Liver (tissue), 9 donors: Measurements from ENCODE around the gene LRRC4. TPM values are rescaled to one million over a fixed set of nuclear protein-coding genes. Genes with fewer than 3 reads are reported as not detected.

Source experiments
- DNase-seq: peaks from one replicate; pipeline ENCODE4 v3.0.0-alpha.2; 2017; ENCODE audit warnings: low spot score
- H3K27ac ChIP-seq, 2 donors: one replicate each; pipeline ENCODE4 v1.7.0; 2013; ENCODE audit warnings: inconsistent platforms in 2 of 2, low read length in 2 of 2, control low read depth in 1 of 2, low read depth in 1 of 2, mild to moderate bottlenecking in 1 of 2
- H3K27me3 ChIP-seq, 4 donors: one replicate each; pipeline versions ENCODE4 v1.6.1 to v1.7.0; 2013; ENCODE audit warnings: low read length in 3 of 4, inconsistent platforms in 1 of 4, mild to moderate bottlenecking in 1 of 4, moderate library complexity in 1 of 4; ENCODE audit not compliant: control insufficient read depth in 4 of 4, insufficient read depth in 4 of 4
- H3K36me3 ChIP-seq, 4 donors: one replicate each; pipeline versions ENCODE4 v1.6.1 to v1.7.0; 2013; ENCODE audit warnings: low read length in 3 of 4, mild to moderate bottlenecking in 3 of 4, low read depth in 1 of 4, moderate library complexity in 1 of 4; ENCODE audit not compliant: control insufficient read depth in 4 of 4, insufficient read depth in 3 of 4
- H3K4me1 ChIP-seq, 4 donors: one replicate each; pipeline versions ENCODE4 v1.6.1 to v1.7.0; 2013; ENCODE audit warnings: low read length in 3 of 4, mild to moderate bottlenecking in 3 of 4, moderate library complexity in 1 of 4; ENCODE audit not compliant: control insufficient read depth in 4 of 4, insufficient read depth in 4 of 4
- H3K4me3 ChIP-seq, 3 donors: one replicate each; pipeline versions ENCODE4 v1.6.1 to v1.7.0; 2013; ENCODE audit warnings: low read length in 3 of 3, control low read depth in 1 of 3, low read depth in 1 of 3, mild to moderate bottlenecking in 1 of 3
- H3K9ac ChIP-seq, 2 donors: one replicate each; pipeline ENCODE4 v1.7.0; 2013; ENCODE audit warnings: low read length in 2 of 2, mild to moderate bottlenecking in 2 of 2, moderate library complexity in 2 of 2, control low read depth in 1 of 2, low read depth in 1 of 2
- H3K9me3 ChIP-seq, 4 donors: one replicate each; pipeline versions ENCODE4 v1.6.1 to v1.7.0; 2013; ENCODE audit warnings: low read length in 3 of 4; ENCODE audit not compliant: control insufficient read depth in 4 of 4
- EGR1 ChIP-seq, 2 donors: IDR thresholded peaks; 2 replicates each; pipeline ENCODE4 v1.6.1; 2016 to 2018; ENCODE audit warnings: antibody characterized with exemption in 2 of 2, low read depth in 2 of 2
- FOXA1 ChIP-seq: IDR thresholded peaks from 2 replicates; pipeline ENCODE4 v1.6.1; 2016; ENCODE audit warnings: antibody characterized with exemption
- FOXA2 ChIP-seq: IDR thresholded peaks from 2 replicates; pipeline ENCODE4 v1.6.1; 2016; ENCODE audit warnings: antibody characterized with exemption
- GABPA ChIP-seq, 2 donors: IDR thresholded peaks in 1 of 2; conservative IDR thresholded peaks in 1 of 2; 2 replicates each; pipeline ENCODE4 v1.6.1; 2016; ENCODE audit warnings: antibody characterized with exemption in 2 of 2, mild to moderate bottlenecking in 1 of 2, moderate library complexity in 1 of 2
- HNF4A ChIP-seq, 2 donors: conservative IDR thresholded peaks; 2 replicates each; pipeline ENCODE4 v1.6.1; 2016; ENCODE audit warnings: antibody characterized with exemption in 2 of 2, mild to moderate bottlenecking in 2 of 2
- HNF4G ChIP-seq: IDR thresholded peaks from 2 replicates; pipeline ENCODE4 v1.6.1; 2016; ENCODE audit warnings: antibody characterized with exemption
- JUND ChIP-seq, 2 donors: IDR thresholded peaks; 2 replicates each; pipeline ENCODE4 v1.6.1; 2016; ENCODE audit warnings: antibody characterized with exemption in 2 of 2
- NR2F2 ChIP-seq: IDR thresholded peaks from 2 replicates; pipeline ENCODE4 v1.6.1; 2016; ENCODE audit warnings: antibody characterized with exemption
- RAD21 ChIP-seq, 2 donors: IDR thresholded peaks; 2 replicates each; pipeline ENCODE4 v1.6.1; 2016; ENCODE audit warnings: antibody characterized with exemption in 2 of 2, mild to moderate bottlenecking in 2 of 2
- RXRA ChIP-seq, 2 donors: IDR thresholded peaks; 2 replicates each; pipeline ENCODE4 v1.6.1; 2017 to 2018; ENCODE audit warnings: antibody characterized with exemption in 2 of 2, mild to moderate bottlenecking in 1 of 2
- SP1 ChIP-seq: IDR thresholded peaks from 2 replicates; pipeline ENCODE4 v1.6.1; 2018; ENCODE audit warnings: antibody characterized with exemption, mild to moderate bottlenecking
- TAF1 ChIP-seq: conservative IDR thresholded peaks from 2 replicates; pipeline ENCODE4 v1.6.1; 2016; ENCODE audit warnings: antibody characterized with exemption, mild to moderate bottlenecking
- YY1 ChIP-seq: IDR thresholded peaks from 2 replicates; pipeline ENCODE4 v1.6.1; 2016; ENCODE audit warnings: antibody characterized with exemption, mild to moderate bottlenecking
- WGBS: extraction: QIAGEN DNeasy Blood & Tissue Kit; methylation state at CpG from one replicate; pipeline ENCODE4 v1.1.7; 2013; 5-methylcytosine and 5-hydroxymethylcytosine counted together
- polyA plus RNA-seq, 2 donors: library from polyadenylated mRNA; stranded (reverse) in 1 of 2; unstranded in 1 of 2; fragments of 200-250 nt in 1 of 2; fragments of >200 nt in 1 of 2; fragmentation: Nextera tagmentation in 1 of 2; extraction: Ambion mirVana in 1 of 2; gene quantifications; one replicate each; pipeline versions ENCODE4 v1.2.1 to v1.2.3, GENCODE V29; 2013 to 2015
- total RNA-seq, 2 donors: library from RNA; depleted of rRNA; stranded (reverse); fragments of >200 nt; gene quantifications; one replicate each; pipeline ENCODE4 v1.2.3, GENCODE V29; 2014
- TF ChIP-seq, protein P1 (sequence below): IDR thresholded peaks from 2 replicates; pipeline ENCODE4 v1.6.1; 2016; ENCODE audit warnings: antibody characterized with exemption, mild to moderate bottlenecking
- TF ChIP-seq, protein P2 (sequence below): fragments of 150-350 bp; IDR thresholded peaks from 2 replicates; pipeline ENCODE4 v1.5.1; 2017; ENCODE audit warnings: improper control_type of control experiment, low read depth, low read length; ENCODE audit not compliant: missing input control
- TF ChIP-seq, protein P3 (sequence below): IDR thresholded peaks from 2 replicates; pipeline ENCODE4 v1.6.1; 2016; ENCODE audit warnings: antibody characterized with exemption
- TF ChIP-seq, protein P4 (sequence below): IDR thresholded peaks from 2 replicates; pipeline ENCODE4 v1.6.1; 2016; ENCODE audit warnings: antibody characterized with exemption
- TF ChIP-seq, protein P5 (sequence below): IDR thresholded peaks from 2 replicates; pipeline ENCODE4 v1.6.1; 2016; ENCODE audit warnings: antibody characterized with exemption
- donor health status: healthy.
- donor health status: healthy.
- donor health status: healthy.
- donor health status: healthy.
- donor health status: healthy.

Gene LRRC4
- total and polyA plus RNA-seq, 4 donors, result 0.54 to 2.7 (median 1.2) TPM

DNA sequence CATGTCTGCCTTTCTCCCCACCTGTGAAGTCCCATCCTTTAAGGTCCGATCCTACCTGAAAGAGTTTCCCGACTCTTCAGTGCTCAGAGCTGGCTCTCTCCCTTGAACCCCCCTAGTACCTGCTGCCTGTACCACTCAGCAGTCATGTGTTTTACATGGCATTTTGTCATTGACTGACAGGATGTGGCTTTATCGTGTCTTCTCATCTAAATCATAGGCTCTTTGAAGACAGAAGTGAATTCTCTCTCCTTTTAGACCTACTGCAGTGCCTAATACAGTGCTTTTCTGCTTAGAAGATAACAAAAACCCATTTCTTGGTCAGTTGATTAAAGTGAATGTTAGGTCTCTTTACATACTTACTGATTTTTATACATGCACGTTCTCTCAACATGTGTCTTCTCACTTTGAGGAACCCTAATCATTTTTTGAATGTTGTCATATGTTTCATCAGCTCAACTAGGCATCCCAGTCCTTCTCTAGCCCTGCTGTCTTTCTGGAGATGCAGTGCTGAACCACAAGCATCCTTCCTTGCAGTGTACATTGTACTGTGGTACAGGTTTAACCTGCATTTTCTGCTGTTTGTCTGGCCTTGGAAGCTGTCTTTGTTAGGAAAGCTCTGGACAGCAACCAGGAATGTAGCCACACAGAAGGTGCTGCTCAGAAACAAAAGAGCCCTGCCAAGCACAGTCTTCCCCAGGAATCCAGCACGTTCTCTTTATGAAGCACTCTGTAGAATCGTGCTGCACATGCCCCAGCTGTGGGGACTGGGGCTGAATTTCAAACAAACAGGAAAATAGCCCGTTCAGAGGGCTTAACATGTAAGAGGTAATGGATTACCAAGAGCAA lies 28.1 kb upstream of the LRRC4 start:
- TF ChIP-seq FOXA1, result no peak
- TF ChIP-seq, protein P1, sequence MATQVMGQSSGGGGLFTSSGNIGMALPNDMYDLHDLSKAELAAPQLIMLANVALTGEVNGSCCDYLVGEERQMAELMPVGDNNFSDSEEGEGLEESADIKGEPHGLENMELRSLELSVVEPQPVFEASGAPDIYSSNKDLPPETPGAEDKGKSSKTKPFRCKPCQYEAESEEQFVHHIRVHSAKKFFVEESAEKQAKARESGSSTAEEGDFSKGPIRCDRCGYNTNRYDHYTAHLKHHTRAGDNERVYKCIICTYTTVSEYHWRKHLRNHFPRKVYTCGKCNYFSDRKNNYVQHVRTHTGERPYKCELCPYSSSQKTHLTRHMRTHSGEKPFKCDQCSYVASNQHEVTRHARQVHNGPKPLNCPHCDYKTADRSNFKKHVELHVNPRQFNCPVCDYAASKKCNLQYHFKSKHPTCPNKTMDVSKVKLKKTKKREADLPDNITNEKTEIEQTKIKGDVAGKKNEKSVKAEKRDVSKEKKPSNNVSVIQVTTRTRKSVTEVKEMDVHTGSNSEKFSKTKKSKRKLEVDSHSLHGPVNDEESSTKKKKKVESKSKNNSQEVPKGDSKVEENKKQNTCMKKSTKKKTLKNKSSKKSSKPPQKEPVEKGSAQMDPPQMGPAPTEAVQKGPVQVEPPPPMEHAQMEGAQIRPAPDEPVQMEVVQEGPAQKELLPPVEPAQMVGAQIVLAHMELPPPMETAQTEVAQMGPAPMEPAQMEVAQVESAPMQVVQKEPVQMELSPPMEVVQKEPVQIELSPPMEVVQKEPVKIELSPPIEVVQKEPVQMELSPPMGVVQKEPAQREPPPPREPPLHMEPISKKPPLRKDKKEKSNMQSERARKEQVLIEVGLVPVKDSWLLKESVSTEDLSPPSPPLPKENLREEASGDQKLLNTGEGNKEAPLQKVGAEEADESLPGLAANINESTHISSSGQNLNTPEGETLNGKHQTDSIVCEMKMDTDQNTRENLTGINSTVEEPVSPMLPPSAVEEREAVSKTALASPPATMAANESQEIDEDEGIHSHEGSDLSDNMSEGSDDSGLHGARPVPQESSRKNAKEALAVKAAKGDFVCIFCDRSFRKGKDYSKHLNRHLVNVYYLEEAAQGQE, result no peak
- TF ChIP-seq, protein P2, sequence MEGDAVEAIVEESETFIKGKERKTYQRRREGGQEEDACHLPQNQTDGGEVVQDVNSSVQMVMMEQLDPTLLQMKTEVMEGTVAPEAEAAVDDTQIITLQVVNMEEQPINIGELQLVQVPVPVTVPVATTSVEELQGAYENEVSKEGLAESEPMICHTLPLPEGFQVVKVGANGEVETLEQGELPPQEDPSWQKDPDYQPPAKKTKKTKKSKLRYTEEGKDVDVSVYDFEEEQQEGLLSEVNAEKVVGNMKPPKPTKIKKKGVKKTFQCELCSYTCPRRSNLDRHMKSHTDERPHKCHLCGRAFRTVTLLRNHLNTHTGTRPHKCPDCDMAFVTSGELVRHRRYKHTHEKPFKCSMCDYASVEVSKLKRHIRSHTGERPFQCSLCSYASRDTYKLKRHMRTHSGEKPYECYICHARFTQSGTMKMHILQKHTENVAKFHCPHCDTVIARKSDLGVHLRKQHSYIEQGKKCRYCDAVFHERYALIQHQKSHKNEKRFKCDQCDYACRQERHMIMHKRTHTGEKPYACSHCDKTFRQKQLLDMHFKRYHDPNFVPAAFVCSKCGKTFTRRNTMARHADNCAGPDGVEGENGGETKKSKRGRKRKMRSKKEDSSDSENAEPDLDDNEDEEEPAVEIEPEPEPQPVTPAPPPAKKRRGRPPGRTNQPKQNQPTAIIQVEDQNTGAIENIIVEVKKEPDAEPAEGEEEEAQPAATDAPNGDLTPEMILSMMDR, result no peak
- TF ChIP-seq JUND (IDR thresholded peaks at IDR 0.05), result no peak
- TF ChIP-seq HNF4G, result no peak
- no peak for TF ChIP-seq RAD21 (IDR thresholded peaks at IDR 0.05)
- TF ChIP-seq, protein P3, sequence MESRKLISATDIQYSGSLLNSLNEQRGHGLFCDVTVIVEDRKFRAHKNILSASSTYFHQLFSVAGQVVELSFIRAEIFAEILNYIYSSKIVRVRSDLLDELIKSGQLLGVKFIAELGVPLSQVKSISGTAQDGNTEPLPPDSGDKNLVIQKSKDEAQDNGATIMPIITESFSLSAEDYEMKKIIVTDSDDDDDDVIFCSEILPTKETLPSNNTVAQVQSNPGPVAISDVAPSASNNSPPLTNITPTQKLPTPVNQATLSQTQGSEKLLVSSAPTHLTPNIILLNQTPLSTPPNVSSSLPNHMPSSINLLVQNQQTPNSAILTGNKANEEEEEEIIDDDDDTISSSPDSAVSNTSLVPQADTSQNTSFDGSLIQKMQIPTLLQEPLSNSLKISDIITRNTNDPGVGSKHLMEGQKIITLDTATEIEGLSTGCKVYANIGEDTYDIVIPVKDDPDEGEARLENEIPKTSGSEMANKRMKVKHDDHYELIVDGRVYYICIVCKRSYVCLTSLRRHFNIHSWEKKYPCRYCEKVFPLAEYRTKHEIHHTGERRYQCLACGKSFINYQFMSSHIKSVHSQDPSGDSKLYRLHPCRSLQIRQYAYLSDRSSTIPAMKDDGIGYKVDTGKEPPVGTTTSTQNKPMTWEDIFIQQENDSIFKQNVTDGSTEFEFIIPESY, result no peak
- TF ChIP-seq RXRA (IDR thresholded peaks at IDR 0.05), result no peak
- no peak for TF ChIP-seq EGR1 (IDR thresholded peaks at IDR 0.05; ENCODE audit: low read depth in 2 of 2)
- no peak for TF ChIP-seq NR2F2
- TF ChIP-seq, protein P4, sequence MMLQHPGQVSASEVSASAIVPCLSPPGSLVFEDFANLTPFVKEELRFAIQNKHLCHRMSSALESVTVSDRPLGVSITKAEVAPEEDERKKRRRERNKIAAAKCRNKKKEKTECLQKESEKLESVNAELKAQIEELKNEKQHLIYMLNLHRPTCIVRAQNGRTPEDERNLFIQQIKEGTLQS, result no peak
- TF ChIP-seq, protein P5, sequence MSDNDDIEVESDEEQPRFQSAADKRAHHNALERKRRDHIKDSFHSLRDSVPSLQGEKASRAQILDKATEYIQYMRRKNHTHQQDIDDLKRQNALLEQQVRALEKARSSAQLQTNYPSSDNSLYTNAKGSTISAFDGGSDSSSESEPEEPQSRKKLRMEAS, result no peak
- no peak for TF ChIP-seq TAF1
- TF ChIP-seq SP1, result no peak
- TF ChIP-seq YY1, result no peak
- TF ChIP-seq GABPA (IDR thresholded peaks at IDR 0.05 in 1 of 2, conservative IDR thresholded peaks at IDR 0.05 in 1 of 2), result no peak
- TF ChIP-seq HNF4A (conservative IDR thresholded peaks at IDR 0.05), result no peak
- TF ChIP-seq FOXA2, result no peak
- DNase-seq, result no peak
- WGBS, result 94% methylated on average over 7 of the region's 7 CpGs
- no peaks in the 10 kb centered on the region for H3K4me1 ChIP-seq
- peaks cover 0 to 7% (median 5%) of the 10 kb centered on the region in 4 donors for H3K36me3 ChIP-seq
- no peak overlapping the region for H3K9ac ChIP-seq
- no peak overlapping the region for H3K27ac ChIP-seq
- no peak overlapping the region for H3K4me3 ChIP-seq
- H3K27me3 ChIP-seq, result no peaks in the 10 kb centered on the region
- H3K9me3 ChIP-seq, result no peaks in the 10 kb centered on the region
